Epithelial cell of proximal tubule (primary cell): ENCODE data around the gene ZSCAN29. TPM values are rescaled to one million over a fixed set of nuclear protein-coding genes. Genes with fewer than 3 reads are reported as not detected.
A peak's percentile ranks its signal among the peaks of the same experiment; 100 is the strongest.

Experiments used
- DNase-seq: peaks from one replicate; pipeline ENCODE4 v3.0.0-alpha.2; 2011; ENCODE audit warnings: low read depth
- H3K4me3 ChIP-seq: 2 replicates; pipeline ENCODE4 v1.5.1; 2011; ENCODE audit warnings: low read depth, mild to moderate bottlenecking, low read length
- CTCF ChIP-seq: conservative IDR thresholded peaks from 2 replicates; pipeline ENCODE4 v1.5.1; 2012; ENCODE audit warnings: low read depth, mild to moderate bottlenecking, low read length
- total RNA-seq: library from RNA; depleted of rRNA; stranded (reverse); fragments of >200 nt; gene quantifications from 2 replicates; pipeline ENCODE4 v1.2.3, GENCODE V29; 2015

The ZSCAN29 gene
- total RNA-seq = 15.6 and 29.1 TPM in 2 replicates

GRCh38 chr15:43370975-43371974, at the start of gene ZSCAN29, which contains the start of gene TUBGCP4:
ZSCAN29 (minus strand) TSS chr15:43371043; CDS start chr15:43369913, 1,130 bp downstream.
TUBGCP4 (plus strand) TSS chr15:43371101; CDS start chr15:43371355, 254 bp downstream.
- no peak for DNase-seq
- H3K4me3 ChIP-seq = peak within 1 kb of the TSS; percentile 81
- TF ChIP-seq CTCF = peak; percentile 52

GRCh38 chr15:43420435-43420834, 49.6 kb upstream of the ZSCAN29 start:
- no peak for TF ChIP-seq CTCF
- DNase-seq = no peak
- no peak overlapping the region for H3K4me3 ChIP-seq

GRCh38 chr15:43414196-43414595, 43.4 kb upstream of the ZSCAN29 start:
- no peak for DNase-seq
- H3K4me3 ChIP-seq = no peak overlapping the region
- TF ChIP-seq CTCF = no peak

- DNase-seq = no peak
- no peak overlapping the region for H3K4me3 ChIP-seq
- TF ChIP-seq CTCF = no peak
Observed at GRCh38 chr15:43412096-43412495, 41.3 kb upstream of the ZSCAN29 start.

GRCh38 chr15:43410572-43411214, 39.9 kb upstream of the ZSCAN29 start:
- no peak for TF ChIP-seq CTCF
- no peak for DNase-seq
- no peak overlapping the region for H3K4me3 ChIP-seq

GRCh38 chr15:43408789-43409188, 37.9 kb upstream of the ZSCAN29 start:
- no peak overlapping the region for H3K4me3 ChIP-seq
- TF ChIP-seq CTCF = no peak
- no peak for DNase-seq
